ENCODE data around the gene STK38L. TPM values are rescaled to one million over a fixed set of nuclear protein-coding genes. Genes with fewer than 3 reads are reported as not detected.

The STK38L gene
- total RNA-seq, 1 donor from 2014 or later: 115 TPM

- H3K4me3 ChIP-seq (ENCODE audit: insufficient read depth, low read depth, low read length): no peak overlapping the region
- FAIRE-seq: no peak
- H3K27me3 Mint-ChIP-seq (ENCODE audit: low read depth, unreplicated experiment): no peaks in the 10 kb centered on the region
- H3K36me3 ChIP-seq (ENCODE audit: insufficient read depth, low read length): no peaks in the 10 kb centered on the region
- no peak overlapping the region for H2AFZ ChIP-seq (ENCODE audit: low read depth, low read length)
- H3K4me3 Mint-ChIP-seq (ENCODE audit: unreplicated experiment): no peak overlapping the region
- TF ChIP-seq EZH2 (IDR thresholded peaks at IDR 0.05; ENCODE audit: insufficient read depth, low read length): no peak
- TF ChIP-seq, protein P1, sequence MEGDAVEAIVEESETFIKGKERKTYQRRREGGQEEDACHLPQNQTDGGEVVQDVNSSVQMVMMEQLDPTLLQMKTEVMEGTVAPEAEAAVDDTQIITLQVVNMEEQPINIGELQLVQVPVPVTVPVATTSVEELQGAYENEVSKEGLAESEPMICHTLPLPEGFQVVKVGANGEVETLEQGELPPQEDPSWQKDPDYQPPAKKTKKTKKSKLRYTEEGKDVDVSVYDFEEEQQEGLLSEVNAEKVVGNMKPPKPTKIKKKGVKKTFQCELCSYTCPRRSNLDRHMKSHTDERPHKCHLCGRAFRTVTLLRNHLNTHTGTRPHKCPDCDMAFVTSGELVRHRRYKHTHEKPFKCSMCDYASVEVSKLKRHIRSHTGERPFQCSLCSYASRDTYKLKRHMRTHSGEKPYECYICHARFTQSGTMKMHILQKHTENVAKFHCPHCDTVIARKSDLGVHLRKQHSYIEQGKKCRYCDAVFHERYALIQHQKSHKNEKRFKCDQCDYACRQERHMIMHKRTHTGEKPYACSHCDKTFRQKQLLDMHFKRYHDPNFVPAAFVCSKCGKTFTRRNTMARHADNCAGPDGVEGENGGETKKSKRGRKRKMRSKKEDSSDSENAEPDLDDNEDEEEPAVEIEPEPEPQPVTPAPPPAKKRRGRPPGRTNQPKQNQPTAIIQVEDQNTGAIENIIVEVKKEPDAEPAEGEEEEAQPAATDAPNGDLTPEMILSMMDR (IDR thresholded peaks at IDR 0.05; ENCODE audit: insufficient read depth, low read depth, low read length): no peak
- H3K9me3 Mint-ChIP-seq (ENCODE audit: unreplicated experiment): peaks cover 4% of the 10 kb centered on the region
- H3K27me3 ChIP-seq (ENCODE audit: insufficient read depth, low read length): no peaks in the 10 kb centered on the region
- no peak overlapping the region for H3K27ac ChIP-seq (ENCODE audit: low read depth, low read length)
- no peaks in the 10 kb centered on the region for H3K4me1 ChIP-seq (ENCODE audit: insufficient read depth, low read length)
- H3K4me2 ChIP-seq (ENCODE audit: low read length): no peak overlapping the region
- no peaks in the 10 kb centered on the region for H3K4me1 Mint-ChIP-seq (ENCODE audit: low read depth, unreplicated experiment)
- H3K79me2 ChIP-seq (ENCODE audit: insufficient read depth, low read length): no peaks in the 10 kb centered on the region
- no peak overlapping the region for H3K27ac Mint-ChIP-seq (ENCODE audit: unreplicated experiment)
- H3K9ac ChIP-seq (ENCODE audit: low read length): no peak overlapping the region
- no peaks in the 10 kb centered on the region for H3K9me3 ChIP-seq (ENCODE audit: insufficient read depth, low read depth, low read length)
- H4K20me1 ChIP-seq (ENCODE audit: insufficient read depth, low read length): no peaks in the 10 kb centered on the region
- H3K36me3 Mint-ChIP-seq (ENCODE audit: low read depth, unreplicated experiment): no peaks in the 10 kb centered on the region
- no peak for DNase-seq (ENCODE audit: low read depth)
Observed at GRCh38 chr12:27206801-27207502, 37.1 kb upstream of the STK38L start.

- TF ChIP-seq, protein P1 (IDR thresholded peaks at IDR 0.05; ENCODE audit: insufficient read depth, low read depth, low read length): no peak
- TF ChIP-seq EZH2 (IDR thresholded peaks at IDR 0.05; ENCODE audit: insufficient read depth, low read length): no peak
- Mint-ChIP-seq H3K27me3 (ENCODE audit: low read depth, unreplicated experiment) (no peaks in the 10 kb centered on the region), H3K9me3 (ENCODE audit: unreplicated experiment) (peaks cover 4% of the 10 kb centered on the region), H3K36me3 (ENCODE audit: low read depth, unreplicated experiment) (no peaks in the 10 kb centered on the region), H3K4me1 (ENCODE audit: low read depth, unreplicated experiment) (no peaks in the 10 kb centered on the region), H3K4me3 (ENCODE audit: unreplicated experiment) (no peak overlapping the region), H3K27ac (ENCODE audit: unreplicated experiment) (no peak overlapping the region)
- Histone ChIP-seq H3K27me3 (ENCODE audit: insufficient read depth, low read length) (no peaks in the 10 kb centered on the region), H3K9me3 (ENCODE audit: insufficient read depth, low read depth, low read length) (no peaks in the 10 kb centered on the region), H3K36me3 (ENCODE audit: insufficient read depth, low read length) (no peaks in the 10 kb centered on the region), H3K4me3 (ENCODE audit: insufficient read depth, low read depth, low read length) (no peak overlapping the region), H4K20me1 (ENCODE audit: insufficient read depth, low read length) (no peaks in the 10 kb centered on the region), H3K27ac (ENCODE audit: low read depth, low read length) (no peak overlapping the region), H2AFZ (ENCODE audit: low read depth, low read length) (no peak overlapping the region), H3K4me1 (ENCODE audit: insufficient read depth, low read length) (no peaks in the 10 kb centered on the region), H3K4me2 (ENCODE audit: low read length) (no peak overlapping the region), H3K79me2 (ENCODE audit: insufficient read depth, low read length) (no peaks in the 10 kb centered on the region), H3K9ac (ENCODE audit: low read length) (no peak overlapping the region)
- FAIRE-seq: no peak
- peak; percentile 54 for DNase-seq (ENCODE audit: low read depth)
Observed at GRCh38 chr12:27207615-27208413, 36.3 kb upstream of the STK38L start.

GRCh38 chr12:27208414-27208750, 35.7 kb upstream of the STK38L start:
- no peaks in the 10 kb centered on the region for H3K27me3 Mint-ChIP-seq (ENCODE audit: low read depth, unreplicated experiment)

More at GRCh38 chr12:27208414-27208750, 35.7 kb upstream of the STK38L start:
- Mint-ChIP-seq H3K4me1 (ENCODE audit: low read depth, unreplicated experiment) (no peaks in the 10 kb centered on the region), H3K27ac (ENCODE audit: unreplicated experiment) (no peak overlapping the region), H3K9me3 (ENCODE audit: unreplicated experiment) (peaks cover 4% of the 10 kb centered on the region), H3K4me3 (ENCODE audit: unreplicated experiment) (no peak overlapping the region), H3K36me3 (ENCODE audit: low read depth, unreplicated experiment) (no peaks in the 10 kb centered on the region)
- no peak overlapping the region for H3K4me3 ChIP-seq (ENCODE audit: insufficient read depth, low read depth, low read length)
- no peaks in the 10 kb centered on the region for H3K9me3 ChIP-seq (ENCODE audit: insufficient read depth, low read depth, low read length)
- H3K27me3 ChIP-seq (ENCODE audit: insufficient read depth, low read length): no peaks in the 10 kb centered on the region
- FAIRE-seq (no peak), DNase-seq (ENCODE audit: low read depth) (no peak)
- H3K27ac ChIP-seq (ENCODE audit: low read depth, low read length): no peak overlapping the region
- TF ChIP-seq, protein P1 (IDR thresholded peaks at IDR 0.05; ENCODE audit: insufficient read depth, low read depth, low read length): no peak
- TF ChIP-seq EZH2 (IDR thresholded peaks at IDR 0.05; ENCODE audit: insufficient read depth, low read length): no peak
- H3K4me1 ChIP-seq (ENCODE audit: insufficient read depth, low read length): no peaks in the 10 kb centered on the region
- no peak overlapping the region for H3K4me2 ChIP-seq (ENCODE audit: low read length)
- no peak overlapping the region for H3K9ac ChIP-seq (ENCODE audit: low read length)
- no peaks in the 10 kb centered on the region for H3K36me3 ChIP-seq (ENCODE audit: insufficient read depth, low read length)
- H2AFZ ChIP-seq (ENCODE audit: low read depth, low read length): no peak overlapping the region
- no peaks in the 10 kb centered on the region for H3K79me2 ChIP-seq (ENCODE audit: insufficient read depth, low read length)
- H4K20me1 ChIP-seq (ENCODE audit: insufficient read depth, low read length): no peaks in the 10 kb centered on the region

Data from astrocyte (in vitro differentiated cells and primary cell).